ENCODE measurements around the gene UBE3A.
"Not testable (repeated sequence)": the region's sequence is repeated elsewhere in the genome, so short reads cannot be mapped to it uniquely, and the experiment has no call there.

Gene UBE3A

DNA sequence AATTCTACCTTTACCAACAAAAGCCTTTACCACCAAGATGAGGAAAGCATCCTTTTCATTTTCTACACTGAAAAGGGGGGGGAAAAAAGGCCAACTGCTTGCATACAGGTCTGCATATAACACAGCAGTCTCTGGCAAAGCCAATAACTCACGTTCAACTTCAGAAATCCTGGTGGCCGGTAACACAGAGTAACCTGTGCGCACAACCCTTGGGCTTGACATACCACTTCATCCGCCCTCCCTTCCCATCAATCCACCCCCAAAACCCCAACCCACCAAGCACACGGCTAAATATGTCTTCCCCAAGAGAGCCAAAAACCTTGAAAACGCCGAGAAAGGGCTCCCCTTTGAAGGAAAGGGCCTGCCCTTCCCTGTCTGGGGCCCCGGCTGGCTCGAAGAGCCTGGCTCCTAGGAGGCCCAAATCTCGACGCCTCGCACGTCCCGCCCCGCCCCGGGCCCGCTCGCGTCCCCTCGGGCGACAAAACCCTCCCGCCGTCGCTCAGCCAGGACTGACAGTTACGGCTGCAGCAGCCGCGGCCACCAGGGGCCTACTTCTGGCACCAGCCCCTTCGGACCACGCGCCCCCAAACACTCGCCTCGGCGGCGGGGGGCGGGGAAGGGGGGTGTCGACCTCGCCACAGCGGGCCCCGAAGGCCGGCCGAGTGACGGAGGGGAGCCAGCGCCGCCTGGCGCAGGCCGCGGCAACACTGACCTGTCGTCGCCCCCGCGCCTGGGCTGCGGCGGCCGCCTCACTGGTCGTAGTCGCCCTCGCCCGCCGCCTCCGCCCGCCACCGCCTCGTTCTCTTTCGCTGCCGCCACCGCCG, 835 bp downstream of the UBE3A start:
- DNase-seq: peak; percentile 65 to 67

DNA sequence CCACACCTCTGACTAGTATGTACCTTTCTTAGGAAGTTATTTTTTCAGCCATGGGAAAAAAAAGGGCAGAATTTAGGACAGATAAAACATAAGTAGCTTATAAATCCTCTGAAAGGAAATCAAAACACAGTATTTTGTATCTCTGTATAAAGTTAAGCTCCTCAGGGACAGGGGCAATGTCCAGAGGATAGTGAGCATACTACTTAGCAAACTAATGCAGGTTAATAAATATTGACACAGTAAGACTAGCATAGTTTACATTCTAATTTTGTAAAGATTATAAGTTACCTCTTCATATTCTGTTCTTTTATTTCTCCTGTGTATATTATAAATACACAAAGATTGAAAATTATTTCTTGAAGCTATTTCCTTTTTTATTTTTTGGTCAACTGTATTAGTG, 2.1 kb downstream of the UBE3A start:
- DNase-seq: no peak

DNA sequence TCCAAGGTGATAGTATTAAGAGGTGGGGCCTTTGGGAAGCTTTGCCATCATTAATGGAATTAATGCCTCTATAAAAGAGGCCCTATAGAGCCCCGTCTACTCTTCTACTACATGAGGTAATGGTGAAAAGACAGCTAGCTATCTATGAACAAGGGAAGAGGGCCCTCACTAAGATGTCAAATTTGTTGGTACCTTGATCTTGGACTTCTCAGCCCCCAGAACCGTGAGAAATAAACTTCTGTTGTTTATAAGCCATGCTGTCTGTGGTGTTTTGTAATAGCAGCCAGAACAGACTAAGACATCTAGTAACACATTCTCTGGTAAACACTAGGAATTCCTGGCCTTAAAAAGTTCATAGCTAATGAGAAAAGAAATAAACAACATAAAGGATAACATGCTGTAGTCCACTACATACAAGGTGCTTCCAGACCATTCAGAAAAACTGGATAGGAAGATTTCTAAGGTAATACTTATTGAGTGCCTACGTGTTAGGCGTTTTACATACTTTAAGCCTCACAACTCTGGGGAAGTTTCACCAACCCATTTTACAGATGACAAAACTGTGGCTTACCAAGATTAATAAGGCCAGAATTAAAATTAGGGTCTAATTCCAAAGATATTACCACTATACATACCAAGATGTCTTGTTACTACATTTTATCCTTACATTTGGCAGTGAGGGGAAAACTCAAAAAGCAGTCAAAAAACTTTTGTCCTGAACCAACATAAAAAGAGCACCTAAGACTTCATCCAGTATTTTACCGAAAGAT, 3.2 kb downstream of the UBE3A start:
- DNase-seq: no peak

- no peak for DNase-seq
Measured at GRCh38 chr15:25433118-25433865, 5.5 kb downstream of the UBE3A start.

GRCh38 chr15:25431836-25432561, 6.8 kb downstream of the UBE3A start:
- DNase-seq: no peak

- no peak for DNase-seq
Measured at GRCh38 chr15:25427861-25428260, 11.0 kb downstream of the UBE3A start.

- no peak for DNase-seq
Measured at GRCh38 chr15:25426896-25427610, 11.8 kb downstream of the UBE3A start.

DNA sequence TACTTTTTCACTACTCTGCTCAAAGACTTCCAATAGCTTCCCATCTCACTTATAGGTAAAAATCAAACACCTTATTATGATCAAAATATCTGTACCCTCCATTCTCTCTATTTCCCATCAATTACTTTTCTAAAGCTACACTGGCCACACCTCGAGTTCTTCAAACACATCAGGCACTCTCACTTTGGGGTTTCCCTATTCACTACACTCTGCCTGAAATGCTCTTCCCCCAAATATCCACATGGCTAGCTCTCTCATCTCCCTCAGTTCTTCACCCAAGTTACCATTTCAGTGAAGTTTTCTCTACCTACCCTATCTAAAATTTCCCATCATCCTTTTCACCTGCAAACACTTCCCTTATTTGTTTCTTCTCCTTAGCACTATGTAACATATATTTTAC, 14.8 kb downstream of the UBE3A start:
- DNase-seq: no peak

DNA sequence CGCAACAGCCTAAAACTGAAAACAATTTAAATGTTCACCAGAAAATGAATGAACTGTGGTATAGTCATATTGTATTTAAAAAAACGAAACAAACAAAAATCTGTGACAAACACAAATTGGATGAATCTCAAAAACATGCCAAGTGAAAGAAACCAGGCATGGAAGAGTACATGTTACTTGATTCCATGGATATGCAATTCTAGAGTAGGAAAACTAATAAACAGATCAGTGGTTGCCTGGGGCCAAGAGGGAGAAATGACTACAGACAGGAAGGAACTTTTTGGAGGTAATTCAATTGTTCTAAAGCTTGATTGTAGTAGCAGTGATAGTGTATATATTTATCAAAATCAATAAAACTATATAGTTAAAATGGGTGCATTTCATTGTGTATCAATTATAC, 16.8 kb downstream of the UBE3A start:
- DNase-seq: no peak

GRCh38 chr15:25418202-25418601, 20.6 kb downstream of the UBE3A start:
- no peak for DNase-seq

GRCh38 chr15:25417604-25418003, 21.2 kb downstream of the UBE3A start:
- DNase-seq: no peak

- DNase-seq: no peak
Measured at GRCh38 chr15:25416693-25417092, 22.1 kb downstream of the UBE3A start.

- DNase-seq: no peak
Measured at GRCh38 chr15:25415707-25416106, 23.1 kb downstream of the UBE3A start.

DNA sequence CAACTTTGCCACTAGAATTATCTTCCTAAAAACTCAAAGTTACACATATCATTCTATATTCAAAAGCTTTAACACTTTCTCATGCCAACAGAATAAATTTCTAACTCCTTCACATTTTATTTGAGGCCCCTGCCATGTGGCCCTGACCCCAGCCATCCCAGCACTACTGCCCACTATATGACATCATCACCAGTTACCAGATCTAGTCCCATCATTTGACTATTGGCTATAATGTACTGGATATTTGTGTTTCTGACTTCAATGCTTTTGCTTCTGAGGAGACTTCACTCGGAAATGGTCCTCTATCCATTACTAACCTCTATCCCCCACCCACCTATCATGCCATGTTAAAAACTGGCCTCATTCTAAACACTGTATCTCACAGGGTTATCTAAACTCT, 23.6 kb downstream of the UBE3A start:
- DNase-seq: no peak

- DNase-seq: peak; percentile 81 to 89
Measured at GRCh38 chr15:25410649-25411048, 28.2 kb downstream of the UBE3A start.

- not testable (repeated sequence) for DNase-seq
Measured at GRCh38 chr15:25409731-25410130, 29.1 kb downstream of the UBE3A start.

- no peak for DNase-seq
Measured at GRCh38 chr15:25408929-25409328, 29.9 kb downstream of the UBE3A start.

DNA sequence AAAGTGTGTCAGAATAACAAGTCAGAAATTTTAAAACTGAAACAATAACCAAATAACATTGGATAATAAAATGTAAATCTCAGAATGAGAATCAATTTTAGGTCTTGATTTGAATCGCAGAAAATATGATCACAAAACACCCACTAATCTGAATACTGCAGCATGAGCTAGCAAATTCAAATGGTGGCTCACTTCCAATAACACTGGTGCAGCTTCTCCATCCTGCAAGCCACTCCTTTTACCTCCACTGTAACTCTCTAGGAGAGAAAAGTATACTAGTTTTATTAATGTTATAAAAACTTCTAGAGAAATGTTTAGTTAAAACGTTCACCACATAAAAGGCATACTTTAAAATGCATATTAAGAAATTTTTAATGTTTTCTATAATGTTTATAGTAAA, 30.4 kb downstream of the UBE3A start:
- no peak for DNase-seq

GRCh38 chr15:25407950-25408349, 30.9 kb downstream of the UBE3A start:
- no peak for DNase-seq

DNA sequence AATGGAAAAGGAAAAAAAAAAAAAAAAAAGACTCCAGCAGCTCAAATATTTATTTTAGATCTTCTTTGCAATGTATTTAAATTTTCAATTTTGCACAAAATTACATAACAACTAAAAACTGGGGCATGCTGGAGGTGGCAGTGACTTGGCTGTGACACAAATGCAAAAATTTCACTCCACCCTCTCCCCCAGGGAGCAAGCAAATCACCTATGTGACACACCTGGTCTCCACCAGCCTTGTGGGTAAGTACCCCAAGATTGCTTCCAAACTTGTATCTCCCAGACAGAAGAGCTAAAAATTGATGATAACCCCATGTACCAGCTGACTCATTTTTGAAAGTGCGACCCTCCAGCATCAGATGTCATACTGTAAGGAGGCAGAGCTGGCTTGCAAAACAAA, 32.0 kb downstream of the UBE3A start:
- DNase-seq: no peak

- DNase-seq: no peak
Measured at GRCh38 chr15:25406261-25406660, 32.6 kb downstream of the UBE3A start.

DNA sequence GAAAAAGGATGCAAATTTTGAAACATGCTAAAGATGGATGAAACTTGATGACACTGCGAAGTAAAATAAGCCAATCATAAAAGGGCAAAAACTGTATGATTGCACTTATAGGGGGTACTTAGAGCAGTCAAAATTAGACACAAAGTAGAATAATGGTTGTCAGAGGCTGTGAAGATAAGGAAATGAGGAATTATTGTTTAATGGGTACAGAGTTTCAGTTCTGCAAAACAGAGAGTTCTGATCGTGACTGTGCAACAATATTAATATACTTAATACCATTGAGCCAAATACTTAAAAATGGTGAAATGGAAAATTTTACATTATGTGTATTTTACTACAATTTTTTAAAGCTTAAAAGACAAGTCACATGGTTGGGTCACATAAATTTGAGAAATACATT, 35.1 kb downstream of the UBE3A start:
- DNase-seq: peak in 1 of 2 donors; percentile 53
